Stimulated activated naive CD8-positive, alpha-beta T cell treated with anti-CD3 and anti-CD28 coated beads, Interleukin-15, amount 100 ng/mL, for 72 hours (primary cell): ENCODE results near the gene ZNF219.
A peak's percentile ranks its signal among the peaks of the same experiment; 100 is the strongest.
"Not testable (repeated sequence)": the region's sequence is repeated elsewhere in the genome, so short reads cannot be mapped to it uniquely, and the experiment has no call there.

Experiments used
- ATAC-seq: fragments of 150-1000 bp; cut with Tn5 transposase; 2 replicates; pipeline ENCODE4 v1.10.0; 2021; ENCODE audit warnings: mild to moderate bottlenecking, moderate library complexity
- DNase-seq, 2 donors: peaks; one replicate each; pipeline ENCODE4 v3.0.0; 2021 to 2022
- H3K27ac Mint-ChIP-seq, 2 donors: one replicate each; pipeline ENCODE4 v1.8.0; 2022; ENCODE audit warnings: mild to moderate bottlenecking in 2 of 2, mixed read lengths in 2 of 2, moderate library complexity in 2 of 2
- H3K27me3 Mint-ChIP-seq: one replicate; pipeline ENCODE4 v1.8.0; 2022; ENCODE audit warnings: mixed read lengths
- H3K4me1 Mint-ChIP-seq: one replicate; pipeline ENCODE4 v1.8.0; 2022; ENCODE audit warnings: mild to moderate bottlenecking, mixed read lengths
- H3K4me3 Mint-ChIP-seq, 2 donors: one replicate each; pipeline ENCODE4 v1.8.0; 2022; ENCODE audit warnings: mild to moderate bottlenecking in 2 of 2, mixed read lengths in 2 of 2, moderate library complexity in 1 of 2
- H3K9me3 Mint-ChIP-seq, 2 donors: one replicate each; pipeline ENCODE4 v1.8.0; 2022; ENCODE audit warnings: mixed read lengths in 2 of 2

ZNF219 gene

GRCh38 chr14:21053184-21054122, 45.0 kb downstream of the ZNF219 start:
- H3K9me3 Mint-ChIP-seq, result no peaks in the 10 kb centered on the region
- H3K27me3 Mint-ChIP-seq, result no peaks in the 10 kb centered on the region

DNA sequence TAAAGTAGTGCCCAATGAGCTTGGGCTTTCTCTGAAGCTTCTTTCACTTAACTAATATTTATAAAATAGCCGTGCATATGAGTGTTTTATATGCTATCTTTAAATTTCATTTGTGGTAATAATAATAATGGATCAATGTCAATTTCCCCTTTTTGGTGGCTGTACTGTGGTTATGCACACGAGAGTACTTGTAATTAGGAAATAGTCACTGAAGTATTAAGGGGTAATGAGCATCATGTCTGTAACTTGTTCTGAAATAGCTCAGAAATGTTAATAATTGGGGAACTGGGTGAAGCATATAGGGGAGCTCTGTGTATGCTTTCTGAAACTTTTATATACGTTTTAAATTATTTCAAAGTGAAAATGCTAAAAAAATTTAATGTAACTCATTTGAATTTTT, 47.9 kb downstream of the ZNF219 start:
- no peak overlapping the region for H3K27ac Mint-ChIP-seq
- H3K4me3 Mint-ChIP-seq, result no peak overlapping the region
- H3K27me3 Mint-ChIP-seq, result no peaks in the 10 kb centered on the region
- H3K9me3 Mint-ChIP-seq, result no peaks in the 10 kb centered on the region
- ATAC-seq, result no peak
- peaks cover 6% of the 10 kb centered on the region for H3K4me1 Mint-ChIP-seq
- DNase-seq, result no peak

More at GRCh38 chr14:21053184-21054122, 45.0 kb downstream of the ZNF219 start:
- Mint-ChIP-seq H3K27ac (no peak overlapping the region), H3K4me3 (no peak overlapping the region), H3K4me1 (peaks cover 6% of the 10 kb centered on the region)
- ATAC-seq (no peak), DNase-seq (no peak)

DNA sequence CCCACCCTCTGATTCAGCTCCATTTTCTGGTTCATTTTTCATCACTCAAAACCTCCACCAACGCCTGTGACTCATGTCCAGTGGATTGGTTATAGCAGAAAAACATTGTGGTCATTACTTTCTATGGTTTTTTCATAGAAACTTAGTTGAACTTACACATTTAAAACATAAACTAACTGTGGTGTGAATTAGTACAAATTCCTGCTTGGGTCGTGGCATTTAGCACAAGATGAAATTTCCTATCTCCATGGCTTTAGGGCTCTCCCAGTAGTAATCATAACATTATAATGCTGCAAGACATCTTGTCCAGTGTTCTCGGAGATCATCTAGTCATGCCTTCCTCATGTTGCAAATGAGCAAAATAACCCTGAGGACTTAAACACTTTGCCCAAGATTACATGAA, 49.2 kb downstream of the ZNF219 start:
- H3K27ac Mint-ChIP-seq, result no peak overlapping the region
- peaks cover 4% of the 10 kb centered on the region for H3K4me1 Mint-ChIP-seq
- H3K4me3 Mint-ChIP-seq, result no peak overlapping the region
- H3K9me3 Mint-ChIP-seq, result no peaks in the 10 kb centered on the region
- ATAC-seq (no peak), DNase-seq (no peak)
- peaks cover 11% of the 10 kb centered on the region for H3K27me3 Mint-ChIP-seq

DNA sequence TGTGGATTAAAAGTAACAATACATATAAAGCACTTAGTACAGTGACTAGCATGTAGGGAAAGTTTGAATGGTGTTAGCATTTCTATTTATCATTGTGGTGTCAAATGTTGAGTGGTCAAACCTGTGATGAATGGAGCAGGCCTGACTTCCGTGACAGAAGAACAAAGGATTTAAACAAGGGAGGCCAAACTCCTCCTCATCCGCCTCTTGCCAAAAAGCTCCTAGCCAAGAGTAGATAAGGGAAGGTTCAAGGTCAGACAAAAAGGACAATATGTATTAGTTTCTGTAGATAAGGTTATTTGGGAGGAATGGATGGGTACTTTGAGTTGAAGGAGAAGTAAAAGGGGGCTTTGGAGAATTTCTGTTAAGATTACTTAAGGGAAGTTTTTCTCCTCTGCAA, 49.8 kb downstream of the ZNF219 start:
- Mint-ChIP-seq H3K9me3 (no peaks in the 10 kb centered on the region), H3K27ac (no peak overlapping the region), H3K27me3 (peaks cover 11% of the 10 kb centered on the region), H3K4me1 (no peaks in the 10 kb centered on the region), H3K4me3 (no peak overlapping the region)
- DNase-seq, result no peak
- no peak for ATAC-seq

- Mint-ChIP-seq H3K4me3 (no peak overlapping the region), H3K9me3 (no peaks in the 10 kb centered on the region), H3K27me3 (peaks cover 17% of the 10 kb centered on the region), H3K4me1 (no peaks in the 10 kb centered on the region), H3K27ac (peak overlapping the region in 1 of 2 donors; percentile 5)
- DNase-seq (no peak), ATAC-seq (no peak)
Observed at GRCh38 chr14:21047378-21047781, 51.1 kb downstream of the ZNF219 start.

- DNase-seq (no peak), ATAC-seq (no peak)
- Mint-ChIP-seq H3K4me1 (no peaks in the 10 kb centered on the region), H3K4me3 (no peak overlapping the region), H3K27me3 (peaks cover 22% of the 10 kb centered on the region), H3K9me3 (no peaks in the 10 kb centered on the region), H3K27ac (no peak overlapping the region)
Observed at GRCh38 chr14:21043974-21044618, 54.4 kb downstream of the ZNF219 start.

GRCh38 chr14:21043387-21043973, 55.0 kb downstream of the ZNF219 start:
- no peaks in the 10 kb centered on the region for H3K4me1 Mint-ChIP-seq
- no peak overlapping the region for H3K27ac Mint-ChIP-seq
- ATAC-seq (no peak), DNase-seq (no peak)
- no peak overlapping the region for H3K4me3 Mint-ChIP-seq
- H3K9me3 Mint-ChIP-seq, result no peaks in the 10 kb centered on the region
- H3K27me3 Mint-ChIP-seq, result peaks cover 22% of the 10 kb centered on the region

- Mint-ChIP-seq H3K4me3 (no peak overlapping the region), H3K9me3 (no peaks in the 10 kb centered on the region), H3K27me3 (peaks cover 22% of the 10 kb centered on the region), H3K27ac (no peak overlapping the region), H3K4me1 (no peaks in the 10 kb centered on the region)
- DNase-seq (no peak), ATAC-seq (no peak)
Observed at GRCh38 chr14:21042918-21043317, 55.5 kb downstream of the ZNF219 start.

- ATAC-seq (no peak), DNase-seq (no peak)
- H3K4me3 Mint-ChIP-seq, result no peak within 1 kb of the TSS
- H3K27me3 Mint-ChIP-seq, result peaks cover 22% of the 10 kb centered on the region
- no peaks in the 10 kb centered on the region for H3K9me3 Mint-ChIP-seq
- H3K27ac Mint-ChIP-seq, result peak within 1 kb of the TSS in 1 of 2 donors; percentile 73
- no peaks in the 10 kb centered on the region for H3K4me1 Mint-ChIP-seq
Observed at GRCh38 chr14:21041676-21042433, 56.6 kb downstream of the ZNF219 start, which contains the start of gene RNASE7. TSS of gene RNASE7 (plus strand) at chr14:21042362. CDS start at chr14:21042993, 631 bp downstream.

- DNase-seq, H3K4me3 Mint-ChIP-seq, ATAC-seq, H3K4me1 Mint-ChIP-seq, H3K27ac Mint-ChIP-seq, H3K9me3 Mint-ChIP-seq: not testable (repeated sequence)
- peaks cover 22% of the 10 kb centered on the region for H3K27me3 Mint-ChIP-seq
Observed at GRCh38 chr14:21040941-21041340, 57.5 kb downstream of the ZNF219 start.

DNA sequence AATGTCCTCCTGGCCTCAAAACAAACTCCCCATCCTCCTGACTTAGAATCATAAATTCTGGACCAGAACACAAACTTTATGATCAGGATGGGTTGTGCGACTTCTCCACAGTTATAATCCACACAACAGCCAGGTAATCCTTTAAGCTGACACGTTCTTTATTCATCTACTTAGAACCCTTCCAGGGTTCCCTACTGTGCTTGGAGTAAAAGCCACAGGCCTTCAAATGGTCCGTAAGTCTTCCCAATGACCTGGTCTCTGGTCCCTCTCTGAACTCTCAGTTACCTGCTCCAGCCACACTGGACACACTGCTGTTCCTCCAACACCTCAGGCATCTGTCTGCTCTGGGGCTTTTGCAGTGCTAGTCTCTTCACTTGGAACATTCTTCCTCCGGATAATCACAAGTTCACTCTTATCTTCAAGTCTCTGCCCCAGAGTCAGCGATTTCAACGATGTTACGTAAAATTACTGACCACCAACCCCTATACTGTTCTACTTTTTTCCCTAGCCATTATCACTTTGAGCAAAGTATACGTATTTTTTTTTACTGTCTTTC, 58.0 kb downstream of the ZNF219 start:
- DNase-seq (no peak), ATAC-seq (no peak)
- Mint-ChIP-seq H3K4me1 (no peaks in the 10 kb centered on the region), H3K27ac (peak overlapping the region in 1 of 2 donors; percentile 7), H3K27me3 (peaks cover 22% of the 10 kb centered on the region), H3K9me3 (no peaks in the 10 kb centered on the region), H3K4me3 (no peak overlapping the region)
